ENCODE measurements around the gene ABCB6.

The ABCB6 gene

GRCh38 chr2:219168932-219169331 lies 49.8 kb downstream of the ABCB6 start:
- DNase-seq (ENCODE audit: low read depth), result no peak

- DNase-seq (ENCODE audit: low read depth), result no peak
Observed at GRCh38 chr2:219168526-219168925, 50.2 kb downstream of the ABCB6 start.

- DNase-seq (ENCODE audit: low read depth), result no peak
Observed at GRCh38 chr2:219167997-219168396, 50.8 kb downstream of the ABCB6 start.

GRCh38 chr2:219165058-219165911 lies 53.5 kb downstream of the ABCB6 start:
- DNase-seq (ENCODE audit: low read depth), result no peak

- no peak for DNase-seq (ENCODE audit: low read depth)
Observed at GRCh38 chr2:219163156-219163555, 55.6 kb downstream of the ABCB6 start.

- DNase-seq (ENCODE audit: low read depth), result no peak
Observed at GRCh38 chr2:219161097-219161496, 57.7 kb downstream of the ABCB6 start.

- DNase-seq (ENCODE audit: low read depth), result peak; percentile 90
Observed at GRCh38 chr2:219160186-219161017, 58.4 kb downstream of the ABCB6 start, which contains the start of gene NHEJ1. TSS of gene NHEJ1 (minus strand) at chr2:219160815. CDS start at chr2:219158362, 2,453 bp downstream.
